Measurements from ENCODE around the gene SMAD5. TPM values are rescaled to one million over a fixed set of nuclear protein-coding genes. Genes with fewer than 3 reads are reported as not detected.
A peak's percentile ranks its signal among the peaks of the same experiment; 100 is the strongest.

The SMAD5 gene
- total RNA-seq, 1 donor from 2014 or later, result 32.9 TPM

GRCh38 chr5:136114414-136115125 is 18.1 kb upstream of the SMAD5 start:
- TF ChIP-seq CTCF (conservative IDR thresholded peaks at IDR 0.05; ENCODE audit: low read depth, low read length), result no peak

GRCh38 chr5:136115183-136115865 is 17.3 kb upstream of the SMAD5 start:
- TF ChIP-seq CTCF (conservative IDR thresholded peaks at IDR 0.05; ENCODE audit: low read depth, low read length), result no peak

More at GRCh38 chr5:136114414-136115125, 18.1 kb upstream of the SMAD5 start:
- DNase-seq (ENCODE audit: low read depth), result no peak
- no peak overlapping the region for H3K4me3 ChIP-seq (ENCODE audit: low read depth, low read length)

GRCh38 chr5:136120529-136120928 is 12.1 kb upstream of the SMAD5 start:
- no peak for TF ChIP-seq CTCF (conservative IDR thresholded peaks at IDR 0.05; ENCODE audit: low read depth, low read length)
- H3K4me3 ChIP-seq (ENCODE audit: low read depth, low read length), result no peak overlapping the region
- no peak for DNase-seq (ENCODE audit: low read depth)

More at GRCh38 chr5:136115183-136115865, 17.3 kb upstream of the SMAD5 start:
- no peak overlapping the region for H3K4me3 ChIP-seq (ENCODE audit: low read depth, low read length)
- no peak for DNase-seq (ENCODE audit: low read depth)

- no peak overlapping the region for H3K4me3 ChIP-seq (ENCODE audit: low read depth, low read length)
- DNase-seq (ENCODE audit: low read depth), result peak; percentile 60
- no peak for TF ChIP-seq CTCF (conservative IDR thresholded peaks at IDR 0.05; ENCODE audit: low read depth, low read length)
Observed at GRCh38 chr5:136123236-136123768, 9.3 kb upstream of the SMAD5 start.

GRCh38 chr5:136127560-136127959 is 5.1 kb upstream of the SMAD5 start:
- no peak overlapping the region for H3K4me3 ChIP-seq (ENCODE audit: low read depth, low read length)
- DNase-seq (ENCODE audit: low read depth), result no peak
- TF ChIP-seq CTCF (conservative IDR thresholded peaks at IDR 0.05; ENCODE audit: low read depth, low read length), result no peak

- TF ChIP-seq CTCF (conservative IDR thresholded peaks at IDR 0.05; ENCODE audit: low read depth, low read length), result no peak
- no peak overlapping the region for H3K4me3 ChIP-seq (ENCODE audit: low read depth, low read length)
- DNase-seq (ENCODE audit: low read depth), result no peak
Observed at GRCh38 chr5:136128481-136128880, 4.2 kb upstream of the SMAD5 start.

All from epithelial cell of proximal tubule (primary cell).